ENCODE measurements around the gene CERS1. TPM values are rescaled to one million over a fixed set of nuclear protein-coding genes. Genes with fewer than 3 reads are reported as not detected.
A peak's percentile ranks its signal among the peaks of the same experiment; 100 is the strongest.

The CERS1 gene
- total and polyA plus RNA-seq, 4 donors = 0.28 TPM; not detected in 3

GRCh38 chr19:18833849-18834643 lies 61.9 kb downstream of the CERS1 start:
- peak overlapping the region; percentile 32 to 69 for H3K27ac ChIP-seq (ENCODE audit: low read depth in 1 of 2, low read length in 2 of 2)

GRCh38 chr19:18833141-18833476 lies 62.8 kb downstream of the CERS1 start:
- peaks cover 0 to 6% (median 0%) of the 10 kb centered on the region in 4 donors for H3K36me3 ChIP-seq (ENCODE audit: control insufficient read depth in 4 of 4, insufficient read depth in 3 of 4, low read depth in 1 of 4, low read length in 3 of 4)
- H3K27ac ChIP-seq (ENCODE audit: low read depth in 1 of 2, low read length in 2 of 2) = peak overlapping the region; percentile 54 to 77
- H3K27me3 ChIP-seq (ENCODE audit: control insufficient read depth in 4 of 4, insufficient read depth in 4 of 4, low read length in 3 of 4) = no peaks in the 10 kb centered on the region
- WGBS = 3% methylated on average over 9 of the region's 9 CpGs
- no peaks in the 10 kb centered on the region for H3K9me3 ChIP-seq (ENCODE audit: control insufficient read depth in 4 of 4, low read length in 3 of 4)
- H3K9ac ChIP-seq (ENCODE audit: low read depth in 1 of 2, low read length in 2 of 2) = peak overlapping the region; percentile 63 to 97
- peaks cover 12 to 47% (median 30%) of the 10 kb centered on the region in 4 donors for H3K4me1 ChIP-seq (ENCODE audit: control insufficient read depth in 4 of 4, insufficient read depth in 4 of 4, low read length in 3 of 4)
- TF ChIP-seq FOXA1 (IDR thresholded peaks at IDR 0.05) (no peak), EGR1 (IDR thresholded peaks at IDR 0.05; ENCODE audit: low read depth in 2 of 2) (no peak), MAX (IDR thresholded peaks at IDR 0.05) (no peak), REST (IDR thresholded peaks at IDR 0.05) (no peak)
- no peak for DNase-seq (ENCODE audit: low spot score)
- H3K4me3 ChIP-seq (ENCODE audit: low read depth in 1 of 3, low read length in 3 of 3) = peak overlapping the region; percentile 91 to 97 (median 91)

More at GRCh38 chr19:18833849-18834643, 61.9 kb downstream of the CERS1 start:
- H3K4me1 ChIP-seq (ENCODE audit: control insufficient read depth in 4 of 4, insufficient read depth in 4 of 4, low read length in 3 of 4) = peaks cover 12 to 50% (median 33%) of the 10 kb centered on the region in 4 donors
- DNase-seq (ENCODE audit: low spot score) = no peak
- no peaks in the 10 kb centered on the region for H3K9me3 ChIP-seq (ENCODE audit: control insufficient read depth in 4 of 4, low read length in 3 of 4)
- no peaks in the 10 kb centered on the region for H3K27me3 ChIP-seq (ENCODE audit: control insufficient read depth in 4 of 4, insufficient read depth in 4 of 4, low read length in 3 of 4)
- WGBS = 10% methylated on average over 18 of the region's 18 CpGs
- H3K36me3 ChIP-seq (ENCODE audit: control insufficient read depth in 4 of 4, insufficient read depth in 3 of 4, low read depth in 1 of 4, low read length in 3 of 4) = peaks cover 0 to 6% (median 0%) of the 10 kb centered on the region in 4 donors
- peak overlapping the region; percentile 52 to 97 (median 91) for H3K4me3 ChIP-seq (ENCODE audit: low read depth in 1 of 3, low read length in 3 of 3)
- peak overlapping the region; percentile 35 to 78 for H3K9ac ChIP-seq (ENCODE audit: low read depth in 1 of 2, low read length in 2 of 2)
- TF ChIP-seq REST (IDR thresholded peaks at IDR 0.05) = peak; percentile 16
- TF ChIP-seq CTCF (IDR thresholded peaks at IDR 0.05; ENCODE audit: low read depth, low read length, missing input control) = no peak
- TF ChIP-seq HNF4A (conservative IDR thresholded peaks at IDR 0.05) = peak in 1 of 2 donors; percentile 11
- peak; percentile 10 for TF ChIP-seq YY1 (IDR thresholded peaks at IDR 0.05)
- peak; percentile 6 to 16 for TF ChIP-seq RAD21 (IDR thresholded peaks at IDR 0.05)
- TF ChIP-seq ATF3 (IDR thresholded peaks at IDR 0.05) = no peak
- peak in 1 of 2 donors; percentile 38 for TF ChIP-seq RXRA (IDR thresholded peaks at IDR 0.05)
- TF ChIP-seq SP1 (IDR thresholded peaks at IDR 0.05) = peak; percentile 22
- no peak for TF ChIP-seq GABPA (IDR thresholded peaks at IDR 0.05 in 1 of 2, conservative IDR thresholded peaks at IDR 0.05 in 1 of 2)
